H1 (cell line): ENCODE data around the gene APBA2.

Source experiments
- ATF3 ChIP-seq: IDR thresholded peaks from 2 replicates; pipeline ENCODE4 v1.6.1; 2011; ENCODE audit warnings: low read depth, mild to moderate bottlenecking, low read length; ENCODE audit not compliant: insufficient read depth
- EP300 ChIP-seq, 2 experiments: IDR thresholded peaks; 1 replicate in 1 of 2; 2 replicates in 1 of 2; pipeline ENCODE4 v1.6.1; 2011 to 2012; ENCODE audit warnings: low read depth in 2 of 2, low read length in 2 of 2, mild to moderate bottlenecking in 2 of 2, borderline replicate concordance in 1 of 2, inconsistent platforms in 1 of 2, moderate library complexity in 1 of 2
- HDAC6 ChIP-seq: IDR thresholded peaks from one replicate; pipeline ENCODE4 v1.7.1; 2012; ENCODE audit warnings: low read depth, mild to moderate bottlenecking, inconsistent platforms, low read length, moderate library complexity
- JUND ChIP-seq: IDR thresholded peaks from 2 replicates; pipeline ENCODE4 v1.6.1; 2011; ENCODE audit warnings: mild to moderate bottlenecking, improper control_type of control experiment, low read length
- TF ChIP-seq, protein P1 (sequence below), 3 experiments: IDR thresholded peaks; 1 replicate in 2 of 3; 2 replicates in 1 of 3; pipeline versions ENCODE4 v1.5.1 to v1.6.1; 2011; ENCODE audit warnings: low read length in 3 of 3, mild to moderate bottlenecking in 3 of 3, inconsistent platforms in 2 of 3, low read depth in 1 of 3, moderate library complexity in 1 of 3; ENCODE audit not compliant: insufficient read depth in 1 of 3; ENCODE audit errors: control extremely low read depth in 1 of 3
- TF ChIP-seq, protein P2 (sequence below): IDR thresholded peaks from 2 replicates; pipeline ENCODE4 v1.6.1; 2012; ENCODE audit warnings: inconsistent platforms

- TF ChIP-seq EP300 (IDR thresholded peaks at IDR 0.05; ENCODE audit: borderline replicate concordance in 1 of 2, low read depth in 2 of 2, low read length in 2 of 2) (no peak), ATF3 (no peak), JUND (no peak), HDAC6 (no peak)
- TF ChIP-seq, protein P1, sequence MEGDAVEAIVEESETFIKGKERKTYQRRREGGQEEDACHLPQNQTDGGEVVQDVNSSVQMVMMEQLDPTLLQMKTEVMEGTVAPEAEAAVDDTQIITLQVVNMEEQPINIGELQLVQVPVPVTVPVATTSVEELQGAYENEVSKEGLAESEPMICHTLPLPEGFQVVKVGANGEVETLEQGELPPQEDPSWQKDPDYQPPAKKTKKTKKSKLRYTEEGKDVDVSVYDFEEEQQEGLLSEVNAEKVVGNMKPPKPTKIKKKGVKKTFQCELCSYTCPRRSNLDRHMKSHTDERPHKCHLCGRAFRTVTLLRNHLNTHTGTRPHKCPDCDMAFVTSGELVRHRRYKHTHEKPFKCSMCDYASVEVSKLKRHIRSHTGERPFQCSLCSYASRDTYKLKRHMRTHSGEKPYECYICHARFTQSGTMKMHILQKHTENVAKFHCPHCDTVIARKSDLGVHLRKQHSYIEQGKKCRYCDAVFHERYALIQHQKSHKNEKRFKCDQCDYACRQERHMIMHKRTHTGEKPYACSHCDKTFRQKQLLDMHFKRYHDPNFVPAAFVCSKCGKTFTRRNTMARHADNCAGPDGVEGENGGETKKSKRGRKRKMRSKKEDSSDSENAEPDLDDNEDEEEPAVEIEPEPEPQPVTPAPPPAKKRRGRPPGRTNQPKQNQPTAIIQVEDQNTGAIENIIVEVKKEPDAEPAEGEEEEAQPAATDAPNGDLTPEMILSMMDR (IDR thresholded peaks at IDR 0.05; ENCODE audit: control extremely low read depth in 1 of 3, insufficient read depth in 1 of 3, low read depth in 1 of 3, low read length in 3 of 3), result no peak
- TF ChIP-seq, protein P2, sequence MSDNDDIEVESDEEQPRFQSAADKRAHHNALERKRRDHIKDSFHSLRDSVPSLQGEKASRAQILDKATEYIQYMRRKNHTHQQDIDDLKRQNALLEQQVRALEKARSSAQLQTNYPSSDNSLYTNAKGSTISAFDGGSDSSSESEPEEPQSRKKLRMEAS, result no peak
Observed at GRCh38 chr15:28907338-28907960, 21.7 kb downstream of the APBA2 start.
